Neural progenitor cell (in vitro differentiated cells): ENCODE measurements around the gene DYNC1LI1.

ENCODE experiments used
- EZH2 ChIP-seq: fragments of 200-600 bp; sonication (generic); IDR thresholded peaks from 2 replicates; pipeline ENCODE4 v1.6.1; 2017; ENCODE audit warnings: antibody characterized with exemption, mild to moderate bottlenecking, moderate library complexity
- EZH2phosphoT487 ChIP-seq: fragments of 200-600 bp; sonication (generic); IDR thresholded peaks from 2 replicates; pipeline ENCODE4 v1.6.1; 2017; ENCODE audit warnings: antibody characterized with exemption
- TF ChIP-seq, protein P1 (sequence below): fragments of 200-600 bp; sonication (generic); IDR thresholded peaks from 2 replicates; pipeline ENCODE4 v1.5.1; 2017; ENCODE audit warnings: antibody characterized with exemption, mild to moderate bottlenecking

DNA sequence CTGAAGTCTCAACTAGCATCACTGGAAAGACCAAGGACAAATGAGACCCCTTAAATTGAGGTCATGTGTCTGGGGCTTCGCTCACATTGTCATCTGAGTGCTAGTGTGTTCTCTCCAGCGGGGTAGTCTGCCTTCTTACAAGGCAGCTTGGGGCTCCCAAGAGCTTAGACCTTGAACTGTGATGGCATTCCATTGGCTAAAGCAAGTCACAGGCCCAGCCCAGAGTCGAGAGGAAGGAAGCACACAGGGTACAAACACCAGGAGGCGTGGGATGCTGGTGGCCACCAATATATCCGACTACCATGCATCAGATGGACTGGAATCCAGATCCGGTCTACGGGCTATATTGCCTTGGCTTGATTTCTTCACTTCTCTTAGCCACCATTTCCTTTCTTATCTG is 31.5 kb upstream of the DYNC1LI1 start:
- TF ChIP-seq, protein P1, sequence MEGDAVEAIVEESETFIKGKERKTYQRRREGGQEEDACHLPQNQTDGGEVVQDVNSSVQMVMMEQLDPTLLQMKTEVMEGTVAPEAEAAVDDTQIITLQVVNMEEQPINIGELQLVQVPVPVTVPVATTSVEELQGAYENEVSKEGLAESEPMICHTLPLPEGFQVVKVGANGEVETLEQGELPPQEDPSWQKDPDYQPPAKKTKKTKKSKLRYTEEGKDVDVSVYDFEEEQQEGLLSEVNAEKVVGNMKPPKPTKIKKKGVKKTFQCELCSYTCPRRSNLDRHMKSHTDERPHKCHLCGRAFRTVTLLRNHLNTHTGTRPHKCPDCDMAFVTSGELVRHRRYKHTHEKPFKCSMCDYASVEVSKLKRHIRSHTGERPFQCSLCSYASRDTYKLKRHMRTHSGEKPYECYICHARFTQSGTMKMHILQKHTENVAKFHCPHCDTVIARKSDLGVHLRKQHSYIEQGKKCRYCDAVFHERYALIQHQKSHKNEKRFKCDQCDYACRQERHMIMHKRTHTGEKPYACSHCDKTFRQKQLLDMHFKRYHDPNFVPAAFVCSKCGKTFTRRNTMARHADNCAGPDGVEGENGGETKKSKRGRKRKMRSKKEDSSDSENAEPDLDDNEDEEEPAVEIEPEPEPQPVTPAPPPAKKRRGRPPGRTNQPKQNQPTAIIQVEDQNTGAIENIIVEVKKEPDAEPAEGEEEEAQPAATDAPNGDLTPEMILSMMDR = no peak
- no peak for TF ChIP-seq EZH2
- no peak for TF ChIP-seq EZH2phosphoT487
